Adrenal gland (tissue), 12 donors: ENCODE results near the gene PKMYT1. TPM values are rescaled to one million over a fixed set of nuclear protein-coding genes. Genes with fewer than 3 reads are reported as not detected.

ENCODE experiments used
- DNase-seq, 7 donors: peaks; one replicate each; pipeline ENCODE4 v3.0.0-alpha.2; 2019 to 2020
- H3K27ac ChIP-seq, 5 donors: fragments of 200-600 bp; sonication (generic) in 4 of 5; 1 replicate in 3 of 5; 2 replicates in 2 of 5; pipeline versions ENCODE4 v1.5.1 to v1.8.0; 2016 to 2020; ENCODE audit warnings: mild to moderate bottlenecking in 1 of 5
- H3K27me3 ChIP-seq: fragments of 200-600 bp; 2 replicates; pipeline ENCODE4 v1.8.0; 2021
- H3K36me3 ChIP-seq, 2 donors: fragments of 200-600 bp; replicated peaks in 1 of 2; 1 replicate in 1 of 2; 2 replicates in 1 of 2; pipeline versions ENCODE4 v1.5.1 to v1.8.0; 2018 to 2022
- H3K4me1 ChIP-seq, 2 donors: fragments of 200-600 bp; replicated peaks in 1 of 2; 1 replicate in 1 of 2; 2 replicates in 1 of 2; pipeline versions ENCODE4 v1.5.1 to v1.8.0; 2018 to 2021
- H3K4me3 ChIP-seq, 4 donors: fragments of 200-600 bp; sonication (generic) in 3 of 4; one replicate each; pipeline ENCODE4 v1.5.1; 2016 to 2018
- H3K9me3 ChIP-seq, 3 donors: fragments of 200-600 bp; sonication (generic) in 1 of 3; replicated peaks in 1 of 3; 1 replicate in 2 of 3; 2 replicates in 1 of 3; pipeline versions ENCODE4 v1.5.1 to v1.8.0; 2016 to 2021
- POLR2A ChIP-seq, 2 donors: fragments of 450-650 bp; IDR thresholded peaks; one replicate each; pipeline ENCODE4 v1.6.1; 2017; ENCODE audit warnings: antibody characterized with exemption in 2 of 2, mild to moderate bottlenecking in 2 of 2, moderate library complexity in 1 of 2
- WGBS, 4 donors: extraction: QIAGEN DNeasy Blood & Tissue Kit in 2 of 4; methylation state at CpG; one replicate each; pipeline versions ENCODE4 v1.1.5 to v1.1.7; 2013 to 2017; 5-methylcytosine and 5-hydroxymethylcytosine counted together
- intact Hi-C, 2 donors: fragments of 100-400 bp; cut with DNase I; formaldehyde crosslinking; loops; one replicate each; pipeline versions ENCODE4 v1.14.1 to v1.15.0; 2022 to 2023
- polyA plus RNA-seq, 3 donors: library from polyadenylated mRNA; stranded (reverse); fragments of 200-250 nt in 2 of 3; fragments of 350-450 nt in 1 of 3; fragmentation: Illumina TruSeq in 1 of 3; extraction: RNeasy Lipid Tissue Mini Kit (QIAGEN cat#74804) in 1 of 3; gene quantifications; one replicate each; pipeline ENCODE4 v1.2.3, GENCODE V29; 2013 to 2014
- small RNA-seq, 2 donors: library from RNA; depleted of rRNA; stranded (forward); fragments of <200 nt; gene quantifications; one replicate each; pipeline ENCODE3, GENCODE V24; 2016
- total RNA-seq, 9 donors: library from RNA; depleted of rRNA in 4 of 9; stranded (reverse); fragments of >200 nt in 4 of 9; fragments of 120-200 nt in 1 of 9; fragmentation: NEBNext Ultra II Directional in 1 of 9; extraction: Animal tissue kit (Norgen Biotek cat#: 25700) in 1 of 9; gene quantifications; one replicate each; pipeline versions ENCODE4 v1.1.0 to v1.2.4, GENCODE V29; 2013 to 2023
- TF ChIP-seq, protein P1 (sequence below), 6 experiments: fragments of 450-650 bp in 4 of 6; fragments of 200-600 bp in 2 of 6; sonication (generic) in 1 of 6; IDR thresholded peaks; 1 replicate in 5 of 6; 2 replicates in 1 of 6; pipeline versions ENCODE4 v1.5.1 to v1.8.0; 2016 to 2021; ENCODE audit warnings: antibody characterized with exemption in 6 of 6, mild to moderate bottlenecking in 2 of 6, moderate library complexity in 1 of 6
- donor health status: healthy with polysubstance abuse.
- donor health status: Bipolar disorder and iron deficiency.
- donor health status: DM: yes; HTN: yes; CAD: no.
- donor health status: DM: no; HTN: no; CAD: no.
- donor health status: DM: no; HTN: no; CAD: no.
- donor health status: DM: yes; HTN: yes; CAD: no.

PKMYT1 gene
- total and polyA plus RNA-seq, 12 donors = 0.46 to 7.0 (median 2.9) TPM

DNA sequence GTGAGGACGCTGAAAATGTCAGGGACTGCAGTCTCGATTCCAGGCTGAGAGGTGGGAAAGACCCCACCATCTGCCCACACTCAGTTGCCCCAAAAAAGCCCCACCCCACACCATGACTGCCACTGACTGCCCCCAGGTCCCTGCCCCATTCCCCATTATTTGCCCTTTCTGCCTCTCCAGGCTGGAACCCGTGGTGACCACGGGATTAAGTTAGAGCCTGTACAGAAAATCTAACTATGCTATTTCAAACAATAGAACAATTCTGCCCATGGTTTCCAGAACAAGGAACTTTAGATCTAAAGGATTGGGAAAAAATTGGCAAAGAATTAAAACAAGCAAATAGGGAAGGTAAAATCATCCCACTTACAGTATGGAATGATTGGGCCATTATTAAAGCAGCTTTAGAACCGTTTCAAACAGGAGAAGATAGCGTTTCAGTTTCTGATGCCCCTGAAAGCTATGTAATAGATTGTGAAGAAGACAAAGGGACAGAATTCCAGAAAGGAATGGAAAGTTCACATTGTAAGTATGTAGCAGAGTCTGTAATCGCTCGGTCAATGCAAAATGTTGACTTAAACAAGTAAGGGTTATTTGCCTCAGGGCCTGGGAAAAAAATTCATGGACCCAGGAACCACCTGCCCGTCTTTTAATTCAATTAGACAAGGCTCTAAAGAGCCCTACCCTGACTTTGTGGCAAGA is 54.1 kb downstream of the PKMYT1 start:
- H3K9me3 ChIP-seq = no peaks in the 10 kb centered on the region
- no peak overlapping the region for H3K4me3 ChIP-seq
- H3K27ac ChIP-seq = no peak overlapping the region
- no peak for TF ChIP-seq POLR2A (IDR thresholded peaks at IDR 0.05)
- TF ChIP-seq, protein P1, sequence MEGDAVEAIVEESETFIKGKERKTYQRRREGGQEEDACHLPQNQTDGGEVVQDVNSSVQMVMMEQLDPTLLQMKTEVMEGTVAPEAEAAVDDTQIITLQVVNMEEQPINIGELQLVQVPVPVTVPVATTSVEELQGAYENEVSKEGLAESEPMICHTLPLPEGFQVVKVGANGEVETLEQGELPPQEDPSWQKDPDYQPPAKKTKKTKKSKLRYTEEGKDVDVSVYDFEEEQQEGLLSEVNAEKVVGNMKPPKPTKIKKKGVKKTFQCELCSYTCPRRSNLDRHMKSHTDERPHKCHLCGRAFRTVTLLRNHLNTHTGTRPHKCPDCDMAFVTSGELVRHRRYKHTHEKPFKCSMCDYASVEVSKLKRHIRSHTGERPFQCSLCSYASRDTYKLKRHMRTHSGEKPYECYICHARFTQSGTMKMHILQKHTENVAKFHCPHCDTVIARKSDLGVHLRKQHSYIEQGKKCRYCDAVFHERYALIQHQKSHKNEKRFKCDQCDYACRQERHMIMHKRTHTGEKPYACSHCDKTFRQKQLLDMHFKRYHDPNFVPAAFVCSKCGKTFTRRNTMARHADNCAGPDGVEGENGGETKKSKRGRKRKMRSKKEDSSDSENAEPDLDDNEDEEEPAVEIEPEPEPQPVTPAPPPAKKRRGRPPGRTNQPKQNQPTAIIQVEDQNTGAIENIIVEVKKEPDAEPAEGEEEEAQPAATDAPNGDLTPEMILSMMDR (IDR thresholded peaks at IDR 0.05) = no peak
- peaks cover 0 to 18% of the 10 kb centered on the region in 2 donors for H3K36me3 ChIP-seq
- intact Hi-C loops = loop anchor here in 1 of 2 donors (5.0 to 10.0 kb wide), 2 partner anchors 59 to 89 kb away; partner anchors contain the start of gene PKMYT1
- H3K4me1 ChIP-seq = peaks cover 0 to 8% of the 10 kb centered on the region in 2 donors
- 70 to 78% (median 75%) methylated on average over 8 to 9 of the region's 9 CpGs for WGBS, 4 donors
- H3K27me3 ChIP-seq = no peaks in the 10 kb centered on the region
- no peak for DNase-seq

DNA sequence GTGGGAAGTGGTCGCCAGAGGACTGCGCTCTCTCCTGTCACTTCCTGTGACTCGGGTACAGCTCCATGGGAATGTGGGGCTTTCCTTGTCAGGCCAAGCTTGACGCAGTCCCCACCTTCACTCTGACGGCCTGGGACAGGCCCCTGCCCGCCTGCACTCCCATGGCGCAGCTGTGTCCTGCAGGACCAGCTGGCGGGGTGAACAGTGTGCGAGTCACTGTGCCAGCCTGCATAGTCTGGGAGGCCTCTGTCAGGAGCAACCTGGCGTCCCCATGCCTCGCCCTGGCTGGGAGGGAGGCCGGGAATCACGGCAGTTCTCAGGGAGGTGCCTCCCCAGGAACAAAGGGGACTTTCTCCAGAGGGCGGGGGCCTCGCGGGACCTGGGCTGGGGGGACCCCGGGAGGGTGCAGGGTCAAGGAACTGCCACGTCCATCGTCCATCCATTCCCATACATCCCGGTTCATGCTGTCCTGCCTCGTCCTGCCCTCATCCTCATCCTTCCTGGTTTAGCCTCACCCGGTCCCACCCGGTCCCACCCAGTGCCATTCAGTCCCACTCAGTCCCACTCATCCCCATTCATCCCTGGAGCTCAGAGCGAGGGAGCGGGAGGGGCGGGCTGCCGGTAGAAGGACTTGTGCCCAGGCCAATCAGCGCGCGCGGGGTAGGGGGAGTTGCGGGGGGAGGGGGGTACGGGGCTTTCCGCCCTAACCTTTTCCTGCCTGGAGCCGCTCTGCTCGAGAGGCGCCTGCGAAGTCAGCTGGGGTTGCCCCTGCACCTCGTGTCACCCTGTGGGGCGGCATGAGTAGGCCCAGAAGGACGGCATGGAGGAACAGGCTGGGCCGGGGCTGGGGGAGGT is 55.1 kb downstream of the PKMYT1 start:
- Histone ChIP-seq H3K27ac (no peak overlapping the region), H3K4me1 (peaks cover 0 to 8% of the 10 kb centered on the region in 2 donors), H3K27me3 (no peaks in the 10 kb centered on the region), H3K4me3 (no peak overlapping the region), H3K36me3 (peaks cover 0 to 10% of the 10 kb centered on the region in 2 donors), H3K9me3 (no peaks in the 10 kb centered on the region)
- TF ChIP-seq, protein P1 (IDR thresholded peaks at IDR 0.05) = no peak
- TF ChIP-seq POLR2A (IDR thresholded peaks at IDR 0.05) = no peak
- no peak for DNase-seq
- 66 to 84% (median 79%) methylated on average over 8 to 42 of the region's 42 CpGs for WGBS, 4 donors
- intact Hi-C loops = loop anchor here (5.0 to 10.0 kb wide), 3 partner anchors 53 to 88 kb away; partner anchors contain the start of gene PKMYT1 (in 1 of the 2)

DNA sequence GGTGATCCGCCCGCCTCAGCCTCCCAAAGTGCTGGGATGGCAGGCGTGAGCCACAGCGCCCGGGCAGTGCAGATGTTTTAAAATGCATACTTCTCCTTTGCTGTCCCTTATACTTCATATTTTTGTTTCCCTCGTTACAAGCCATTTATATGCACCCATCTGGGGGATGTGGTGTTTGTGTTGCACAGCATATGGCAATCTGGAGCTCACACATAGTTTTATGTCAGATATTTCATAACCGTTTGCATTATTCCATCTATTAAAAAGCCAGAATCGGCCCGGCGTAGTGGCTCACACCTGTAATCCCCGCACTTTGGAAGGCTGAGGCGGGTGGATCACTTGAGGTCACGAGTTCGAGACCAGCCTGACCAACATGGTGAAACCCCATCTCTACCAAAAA is 56.8 kb downstream of the PKMYT1 start:
- H3K4me3 ChIP-seq = no peak overlapping the region
- H3K27me3 ChIP-seq = no peaks in the 10 kb centered on the region
- peaks cover 0 to 3% of the 10 kb centered on the region in 2 donors for H3K36me3 ChIP-seq
- TF ChIP-seq, protein P1 (IDR thresholded peaks at IDR 0.05) = no peak
- no peak for TF ChIP-seq POLR2A (IDR thresholded peaks at IDR 0.05)
- H3K4me1 ChIP-seq = peaks cover 0 to 17% of the 10 kb centered on the region in 2 donors
- no peaks in the 10 kb centered on the region for H3K9me3 ChIP-seq
- DNase-seq = no peak
- H3K27ac ChIP-seq = no peak overlapping the region
- intact Hi-C loops = loop anchor here (5.0 to 10.0 kb wide), 2 partner anchors 51 to 61 kb away; partner anchors contain the start of gene PKMYT1 (in 1 of the 2)
- 94 to 95% (median 94%) methylated on average over 14 of the region's 14 CpGs for WGBS, 4 donors

Small RNA genes within 50 kb of the gene (small RNA-seq; reads per million reads assigned to genes)
- 0 reads per million in 2 donors for gene LINC00514

Other genes with a start within 250 kb of the PKMYT1 start
- 100 to 1,000 TPM in 8 of 9 donors, 10 to 100 TPM in 1; 81.7 to 848 (median 294) TPM for gene SRRM2, start 227.8 kb downstream of the PKMYT1 start, total RNA-seq
- 1,000 to 10,000 TPM in 1 of 3 donors, 100 to 1,000 TPM in 2; 289 to 3,120 (median 744) TPM for gene SRRM2, start 227.8 kb downstream of the PKMYT1 start, polyA plus RNA-seq
- 100 to 1,000 TPM in 8 of 9 donors, 10 to 100 TPM in 1; 98.2 to 730 (median 323) TPM for gene ELOB, start 203.2 kb downstream of the PKMYT1 start, total RNA-seq
- 1,000 to 10,000 TPM in 1 of 3 donors, 100 to 1,000 TPM in 1, 10 to 100 TPM in 1; 72.7 to 1,030 (median 891) TPM for gene ELOB, start 203.2 kb downstream of the PKMYT1 start, polyA plus RNA-seq
- not detected for gene PRSS33, start 192.9 kb downstream of the PKMYT1 start, total RNA-seq
- gene PRSS33, start 192.9 kb downstream of the PKMYT1 start, polyA plus RNA-seq = not detected
- not detected for gene PRSS41, start 182.0 kb downstream of the PKMYT1 start, total RNA-seq
- not detected for gene PRSS41, start 182.0 kb downstream of the PKMYT1 start, polyA plus RNA-seq
- under 1 TPM in 3 of 9 donors, not detected in 6; 0.72 to 0.88 (median 0.83) TPM for gene PRSS21, start 163.2 kb downstream of the PKMYT1 start, total RNA-seq
- gene PRSS21, start 163.2 kb downstream of the PKMYT1 start, polyA plus RNA-seq = 1 to 10 TPM in 1 of 3 donors, under 1 TPM in 2; 0.20 to 2.6 (median 0.98) TPM
- gene ZG16B, start 150.1 kb downstream of the PKMYT1 start, total RNA-seq = 100 to 1,000 TPM in 1 of 9 donors, 1 to 10 TPM in 3, under 1 TPM in 3, not detected in 2; 0.41 to 119 (median 1.2) TPM
- gene ZG16B, start 150.1 kb downstream of the PKMYT1 start, polyA plus RNA-seq = under 1 TPM in 2 of 3 donors, not detected in 1; 0.35 to 0.81 TPM
- under 1 TPM in 2 of 9 donors, not detected in 7; 0.32 to 0.41 TPM for gene PRSS22, start 122.3 kb downstream of the PKMYT1 start, total RNA-seq
- gene PRSS22, start 122.3 kb downstream of the PKMYT1 start, polyA plus RNA-seq = under 1 TPM in 1 of 3 donors, not detected in 2; 0.07 TPM
- 100 to 1,000 TPM in 4 of 9 donors, 10 to 100 TPM in 5; 28.8 to 232 (median 69.9) TPM for gene FLYWCH2, start 97.2 kb downstream of the PKMYT1 start, total RNA-seq
- gene FLYWCH2, start 97.2 kb downstream of the PKMYT1 start, polyA plus RNA-seq = 10 to 100 TPM; 16.7 to 87.1 (median 49.5) TPM
- gene FLYWCH1, start 68.5 kb downstream of the PKMYT1 start, total RNA-seq = 10 to 100 TPM; 13.6 to 89.8 (median 46.4) TPM
- 10 to 100 TPM in 2 of 3 donors, 1 to 10 TPM in 1; 3.3 to 79.7 (median 55.6) TPM for gene FLYWCH1, start 68.5 kb downstream of the PKMYT1 start, polyA plus RNA-seq
- gene KREMEN2, start 16.2 kb downstream of the PKMYT1 start, total RNA-seq = not detected
- not detected for gene KREMEN2, start 16.2 kb downstream of the PKMYT1 start, polyA plus RNA-seq
- gene PAQR4, start 11.1 kb downstream of the PKMYT1 start, total RNA-seq = 10 to 100 TPM in 7 of 9 donors, 1 to 10 TPM in 2; 7.4 to 17.0 (median 13.2) TPM
- 10 to 100 TPM in 1 of 3 donors, 1 to 10 TPM in 2; 4.1 to 14.6 (median 8.1) TPM for gene PAQR4, start 11.1 kb downstream of the PKMYT1 start, polyA plus RNA-seq
- gene CLDN9, start 32.5 kb upstream of the PKMYT1 start, total RNA-seq = under 1 TPM in 2 of 9 donors, not detected in 7; 0.28 to 0.31 TPM
- gene CLDN9, start 32.5 kb upstream of the PKMYT1 start, polyA plus RNA-seq = 1 to 10 TPM in 1 of 3 donors, under 1 TPM in 1, not detected in 1; 0.34 to 1.4 TPM
- under 1 TPM in 2 of 9 donors, not detected in 7; 0.46 to 0.47 TPM for gene CLDN6, start 37.7 kb upstream of the PKMYT1 start, total RNA-seq
- gene CLDN6, start 37.7 kb upstream of the PKMYT1 start, polyA plus RNA-seq = not detected
- 100 to 1,000 TPM in 2 of 9 donors, 10 to 100 TPM in 6, 1 to 10 TPM in 1; 8.8 to 175 (median 42.5) TPM for gene TNFRSF12A, start 39.9 kb upstream of the PKMYT1 start, total RNA-seq
- 100 to 1,000 TPM in 1 of 3 donors, 10 to 100 TPM in 2; 41.8 to 124 (median 60.9) TPM for gene TNFRSF12A, start 39.9 kb upstream of the PKMYT1 start, polyA plus RNA-seq
- 100 to 1,000 TPM in 1 of 9 donors, 10 to 100 TPM in 8; 35.4 to 138 (median 62.7) TPM for gene HCFC1R1, start 43.5 kb upstream of the PKMYT1 start, total RNA-seq
- gene HCFC1R1, start 43.5 kb upstream of the PKMYT1 start, polyA plus RNA-seq = 100 to 1,000 TPM in 2 of 3 donors, 10 to 100 TPM in 1; 29.7 to 609 (median 462) TPM
- gene THOC6, start 43.6 kb upstream of the PKMYT1 start, total RNA-seq = 10 to 100 TPM; 14.9 to 24.3 (median 17.3) TPM
- gene THOC6, start 43.6 kb upstream of the PKMYT1 start, polyA plus RNA-seq = 100 to 1,000 TPM in 1 of 3 donors, 10 to 100 TPM in 1, 1 to 10 TPM in 1; 9.0 to 107 (median 78.6) TPM
- under 1 TPM in 2 of 9 donors, not detected in 7; 0.14 to 0.31 TPM for gene BICDL2, start 56.5 kb upstream of the PKMYT1 start, total RNA-seq
- under 1 TPM in 2 of 3 donors, not detected in 1; 0.20 to 0.24 TPM for gene BICDL2, start 56.5 kb upstream of the PKMYT1 start, polyA plus RNA-seq
- gene MMP25, start 66.1 kb upstream of the PKMYT1 start, total RNA-seq = under 1 TPM in 8 of 9 donors, not detected in 1; 0.11 to 0.65 (median 0.35) TPM
- gene MMP25, start 66.1 kb upstream of the PKMYT1 start, polyA plus RNA-seq = 1 to 10 TPM in 1 of 3 donors, under 1 TPM in 2; 0.09 to 3.1 (median 0.47) TPM
- 100 to 1,000 TPM in 1 of 9 donors, 10 to 100 TPM in 6, 1 to 10 TPM in 2; 3.9 to 106 (median 22.0) TPM for gene IL32, start 85.2 kb upstream of the PKMYT1 start, total RNA-seq
- gene IL32, start 85.2 kb upstream of the PKMYT1 start, polyA plus RNA-seq = 100 to 1,000 TPM in 2 of 3 donors, 10 to 100 TPM in 1; 19.9 to 127 (median 118) TPM
- gene ZSCAN10, start 118.8 kb upstream of the PKMYT1 start, total RNA-seq = under 1 TPM in 3 of 9 donors, not detected in 6; 0.11 to 0.50 (median 0.15) TPM
- gene ZSCAN10, start 118.8 kb upstream of the PKMYT1 start, polyA plus RNA-seq = under 1 TPM in 1 of 3 donors, not detected in 2; 0.13 TPM
- 10 to 100 TPM in 8 of 9 donors, 1 to 10 TPM in 1; 6.3 to 25.5 (median 13.3) TPM for gene ZNF205, start 132.1 kb upstream of the PKMYT1 start, total RNA-seq
- 10 to 100 TPM in 2 of 3 donors, 1 to 10 TPM in 1; 3.8 to 86.1 (median 33.9) TPM for gene ZNF205, start 132.1 kb upstream of the PKMYT1 start, polyA plus RNA-seq
- gene ZNF213, start 154.6 kb upstream of the PKMYT1 start, total RNA-seq = 10 to 100 TPM in 7 of 9 donors, 1 to 10 TPM in 2; 2.6 to 19.3 (median 12.6) TPM
- 10 to 100 TPM in 2 of 3 donors, 1 to 10 TPM in 1; 4.2 to 19.5 (median 10.4) TPM for gene ZNF213, start 154.6 kb upstream of the PKMYT1 start, polyA plus RNA-seq
- not detected for gene OR1F1, start 207.8 kb upstream of the PKMYT1 start, total RNA-seq
- not detected for gene OR1F1, start 207.8 kb upstream of the PKMYT1 start, polyA plus RNA-seq